GM19324 (cell line): ENCODE measurements around the gene REPS1.

Experiments
- ATAC-seq: cut with Tn5 transposase; IDR thresholded peaks from one replicate; pipeline ENCODE4 v1.9.1; 2021; ENCODE audit warnings: mild to moderate bottlenecking, moderate library complexity; ENCODE audit not compliant: unreplicated experiment, low FRiP score

REPS1 gene

GRCh38 chr6:138973466-138974153 lies 14.4 kb downstream of the REPS1 start:
- no peak for ATAC-seq

- ATAC-seq: no peak
These were observed 15.8 kb downstream of the REPS1 start for GRCh38 chr6:138972226-138972665.

- ATAC-seq: no peak
These were observed 16.5 kb downstream of the REPS1 start for GRCh38 chr6:138971601-138972000.

GRCh38 chr6:138970856-138971425 lies 17.1 kb downstream of the REPS1 start:
- ATAC-seq: no peak

GRCh38 chr6:138970159-138970558 lies 17.9 kb downstream of the REPS1 start:
- ATAC-seq: no peak

- ATAC-seq: no peak
These were observed 21.2 kb downstream of the REPS1 start for GRCh38 chr6:138966870-138967269.

- no peak for ATAC-seq
These were observed 22.1 kb downstream of the REPS1 start for GRCh38 chr6:138965971-138966370.

- ATAC-seq: no peak
These were observed 22.7 kb downstream of the REPS1 start for GRCh38 chr6:138965291-138965874.

GRCh38 chr6:138964012-138964411 lies 24.0 kb downstream of the REPS1 start:
- ATAC-seq: no peak

- ATAC-seq: no peak
These were observed 24.5 kb downstream of the REPS1 start for GRCh38 chr6:138963531-138963930.

GRCh38 chr6:138963119-138963518 lies 24.9 kb downstream of the REPS1 start:
- ATAC-seq: no peak

- ATAC-seq: no peak
These were observed 28.5 kb downstream of the REPS1 start for GRCh38 chr6:138959521-138959920.

GRCh38 chr6:138958595-138958994 lies 29.5 kb downstream of the REPS1 start:
- ATAC-seq: no peak

- ATAC-seq: no peak
These were observed 30.1 kb downstream of the REPS1 start for GRCh38 chr6:138957903-138958302.

- no peak for ATAC-seq
These were observed 30.6 kb downstream of the REPS1 start for GRCh38 chr6:138957484-138957883.

- ATAC-seq: no peak
These were observed 31.7 kb downstream of the REPS1 start for GRCh38 chr6:138956244-138956924.

GRCh38 chr6:138955262-138955661 lies 32.8 kb downstream of the REPS1 start:
- ATAC-seq: no peak

GRCh38 chr6:138953451-138953850 lies 34.6 kb downstream of the REPS1 start:
- ATAC-seq: no peak

- ATAC-seq: no peak
These were observed 39.4 kb downstream of the REPS1 start for GRCh38 chr6:138948546-138949179.

GRCh38 chr6:138948004-138948403 lies 40.0 kb downstream of the REPS1 start:
- no peak for ATAC-seq

- no peak for ATAC-seq
These were observed 42.7 kb downstream of the REPS1 start for GRCh38 chr6:138945354-138945753.
